GM19452 (cell line): Measurements from ENCODE around the gene UBE2B.
"Not testable (repeated sequence)": the region's sequence is repeated elsewhere in the genome, so short reads cannot be mapped to it uniquely, and the experiment has no call there.

Source experiments
- ATAC-seq: cut with Tn5 transposase; IDR thresholded peaks from one replicate; pipeline ENCODE4 v1.9.1; 2021; ENCODE audit not compliant: unreplicated experiment

The UBE2B gene

DNA sequence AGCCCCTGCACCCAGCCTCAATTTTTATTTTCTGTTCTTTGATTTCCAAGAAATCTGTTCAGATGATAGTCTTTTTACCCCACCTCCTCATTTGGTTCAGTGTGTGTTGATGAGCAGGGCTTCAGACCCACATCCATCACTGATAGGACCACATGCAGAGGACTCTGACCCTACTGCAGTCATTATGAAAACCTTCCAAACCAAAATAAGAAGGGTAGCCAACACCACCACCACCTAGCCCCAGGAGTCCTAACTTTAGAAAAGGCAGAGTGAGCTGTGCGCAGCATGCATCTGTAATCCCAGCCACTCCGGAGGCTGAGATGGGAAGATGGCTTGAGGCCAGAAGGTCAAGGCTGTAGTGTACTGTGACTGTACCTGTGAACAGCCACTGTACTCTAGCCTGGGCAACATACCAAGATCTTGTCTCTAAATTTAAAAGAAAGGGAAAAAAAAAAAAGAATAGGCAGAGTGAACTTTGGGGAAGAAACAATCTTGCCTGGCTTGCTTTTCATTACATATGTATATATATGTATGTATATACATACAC, 27.3 kb downstream of the UBE2B start:
- ATAC-seq = no peak

DNA sequence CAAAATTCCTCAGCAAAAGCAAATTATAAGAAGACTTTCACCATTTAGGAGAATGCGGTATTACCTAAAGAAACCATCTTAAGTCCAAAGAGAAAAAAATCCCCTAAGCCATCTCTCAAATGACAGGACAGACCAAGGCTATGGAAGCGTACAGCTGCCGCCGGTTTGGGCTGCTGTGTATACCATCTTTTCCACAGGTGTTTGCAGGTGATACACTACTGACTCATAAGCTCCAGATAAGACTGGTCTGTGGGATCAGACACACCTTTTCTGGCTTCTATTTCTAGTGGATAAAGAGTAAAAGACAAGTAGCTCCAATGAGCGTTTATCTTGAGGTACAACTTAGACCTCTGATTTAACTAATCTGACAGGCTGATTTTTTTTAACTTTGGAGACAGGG, 32.6 kb downstream of the UBE2B start:
- ATAC-seq = no peak

DNA sequence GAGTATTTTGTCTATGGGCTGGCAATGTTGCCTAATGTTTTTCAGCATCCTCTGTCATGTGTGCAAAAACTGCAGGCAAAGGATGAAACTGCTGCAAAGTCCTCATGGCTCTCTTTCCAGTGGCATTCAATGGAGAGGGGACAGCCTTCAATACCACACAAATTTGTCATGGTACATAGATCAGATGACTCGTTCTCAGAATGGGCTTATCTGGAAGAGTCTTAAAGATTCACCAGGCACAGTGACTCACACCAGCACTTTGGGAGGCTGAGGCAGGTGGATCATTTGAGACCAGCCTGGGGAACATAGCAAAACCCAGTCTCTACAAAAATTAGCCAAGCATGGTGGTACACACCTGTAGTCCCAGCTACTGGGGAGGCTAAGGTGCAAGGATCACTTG, 35.0 kb downstream of the UBE2B start:
- no peak for ATAC-seq

GRCh38 chr5:134409321-134409720, 38.0 kb downstream of the UBE2B start:
- no peak for ATAC-seq

DNA sequence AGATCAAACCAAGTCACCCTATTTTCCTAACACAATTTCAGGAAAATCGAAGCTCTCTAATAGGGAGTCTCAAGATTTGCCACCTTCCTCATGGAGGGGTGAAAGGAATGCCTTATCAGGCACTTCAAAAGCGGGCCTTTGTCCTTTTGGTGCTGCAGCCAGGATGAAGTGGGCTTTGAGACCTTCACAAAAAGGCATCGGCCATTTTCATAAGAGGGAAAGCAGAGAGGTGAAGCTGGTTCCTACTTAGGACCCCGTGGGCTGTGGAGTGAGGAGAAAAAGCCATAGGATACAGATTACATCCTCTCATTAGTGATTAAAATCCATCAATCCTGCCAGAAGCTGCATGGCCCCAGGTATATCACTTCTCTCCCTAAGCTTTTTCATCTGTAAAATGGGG, 39.5 kb downstream of the UBE2B start:
- no peak for ATAC-seq

DNA sequence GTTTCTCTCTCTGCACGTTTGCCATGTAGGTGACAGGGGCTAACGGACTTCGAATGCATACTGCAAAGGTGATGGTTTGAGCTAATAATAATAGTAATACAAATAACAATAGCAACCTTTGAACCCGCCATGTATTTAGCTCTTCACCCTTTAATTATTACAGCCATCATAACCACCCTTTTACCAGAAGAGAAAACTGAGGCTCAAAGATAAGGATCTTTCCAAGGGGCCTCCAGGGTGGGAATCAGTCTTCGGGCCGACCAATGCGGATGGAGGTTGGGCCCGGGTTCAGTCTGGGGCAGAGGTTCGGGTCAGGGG, 39.8 kb downstream of the UBE2B start:
- no peak for ATAC-seq

DNA sequence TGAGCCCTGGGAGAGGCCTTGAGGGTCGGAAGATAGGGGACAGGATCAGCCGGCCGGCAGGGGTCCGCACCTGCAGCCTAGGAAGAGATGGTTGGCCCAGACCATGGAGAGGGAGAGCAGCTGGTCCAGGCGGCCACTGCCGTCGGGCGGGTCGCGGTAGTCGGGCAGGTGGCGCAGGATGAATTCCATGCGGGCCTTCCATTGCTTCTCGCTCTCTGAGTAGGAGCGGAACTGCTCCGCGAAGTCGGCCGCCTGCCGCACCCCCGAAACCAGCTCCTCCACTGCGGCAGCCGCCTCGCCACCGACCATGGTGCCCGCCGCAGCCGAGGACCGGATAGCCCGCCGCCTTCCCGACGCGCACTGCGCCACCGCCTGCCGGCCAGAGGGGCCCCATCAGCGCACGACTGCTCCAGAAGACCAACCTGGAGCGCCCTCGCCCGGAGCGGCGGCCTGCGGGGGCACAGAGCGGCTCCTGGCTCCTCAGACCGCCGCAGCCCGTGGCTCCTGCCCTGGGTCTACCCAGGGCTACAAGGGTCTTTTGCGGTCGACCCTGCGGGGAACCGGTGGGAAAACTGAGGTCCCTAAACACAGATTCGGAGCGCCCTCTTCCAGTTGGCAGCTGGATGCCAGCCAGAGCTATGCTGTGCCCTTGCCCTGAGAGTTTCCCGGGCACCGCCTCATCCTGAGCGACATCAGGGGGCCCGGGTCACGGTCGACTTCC, 40.3 kb downstream of the UBE2B start, which contains the start of gene CDKN2AIPNL:
Gene CDKN2AIPNL (minus strand): TSS at position 336 of the 721 bp plus-strand sequence. CDS start 27 bp downstream, at position 309.
- peak; percentile 97 for ATAC-seq

- ATAC-seq = no peak
These were observed 41.7 kb downstream of the UBE2B start for GRCh38 chr5:134413046-134413445.

DNA sequence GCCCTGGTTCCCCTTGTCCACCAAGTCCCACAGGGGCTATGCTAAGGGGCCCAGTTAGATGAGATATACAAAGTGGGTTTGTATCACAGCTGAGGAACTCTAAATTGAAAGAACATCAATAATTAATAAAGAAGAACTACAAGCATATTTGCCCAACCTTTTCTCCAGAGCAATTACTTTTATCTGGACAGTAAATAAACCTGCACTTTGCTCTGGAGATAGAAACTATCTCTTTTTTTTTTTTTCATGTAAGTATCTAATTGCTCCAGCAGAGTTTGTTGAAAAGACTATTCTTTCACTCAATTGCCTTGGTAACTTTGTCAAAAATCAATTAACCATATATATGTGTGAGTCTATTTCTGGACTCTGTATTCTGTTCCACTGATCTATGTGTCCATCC, 46.3 kb downstream of the UBE2B start:
- ATAC-seq = no peak

GRCh38 chr5:134418958-134419357, 47.6 kb downstream of the UBE2B start:
- no peak for ATAC-seq

GRCh38 chr5:134420343-134420742, 49.0 kb downstream of the UBE2B start:
- ATAC-seq = no peak

DNA sequence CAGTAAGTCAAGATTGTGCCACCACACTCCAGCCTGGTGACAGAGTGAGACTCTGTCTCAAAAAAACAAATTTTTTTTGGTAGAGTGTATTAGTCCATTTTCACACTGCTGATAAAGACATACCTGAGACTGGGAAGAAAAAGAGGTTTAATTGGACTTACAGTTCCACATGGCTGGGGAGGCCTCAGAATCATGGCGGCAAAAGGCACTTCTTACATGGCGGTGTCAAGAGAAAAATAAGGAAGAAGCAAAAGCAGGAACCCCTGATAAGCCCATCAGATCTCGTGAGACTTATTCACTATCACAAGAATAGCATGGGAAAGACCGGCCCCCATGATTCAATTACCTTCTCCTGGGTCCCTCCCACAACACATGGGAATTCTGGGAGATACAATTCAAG, 49.7 kb downstream of the UBE2B start:
- not testable (repeated sequence) for ATAC-seq

- no peak for ATAC-seq
These were observed 51.5 kb downstream of the UBE2B start for GRCh38 chr5:134422791-134423365.

GRCh38 chr5:134423376-134423775, 52.0 kb downstream of the UBE2B start:
- no peak for ATAC-seq

DNA sequence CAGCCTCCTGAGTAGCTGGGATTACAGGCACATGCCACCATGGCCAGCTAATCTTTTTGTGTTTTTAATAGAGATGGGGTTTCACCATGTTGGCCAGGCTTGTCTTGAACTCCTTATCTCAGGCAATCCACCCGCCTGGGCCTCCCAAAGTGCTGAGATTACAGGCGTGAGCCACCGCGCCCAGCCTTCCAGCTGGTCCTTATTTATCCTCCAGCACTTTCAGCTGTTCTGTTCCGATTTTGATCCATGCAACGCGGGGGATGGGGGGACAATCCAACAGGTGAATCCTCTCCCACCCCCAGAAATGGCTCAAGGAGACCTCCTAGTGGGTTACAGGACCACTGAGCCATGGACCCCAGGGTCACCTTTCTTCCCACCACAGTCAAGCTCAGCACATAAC, 55.0 kb downstream of the UBE2B start:
- no peak for ATAC-seq

- ATAC-seq = no peak
These were observed 56.2 kb downstream of the UBE2B start for GRCh38 chr5:134427540-134428041.

DNA sequence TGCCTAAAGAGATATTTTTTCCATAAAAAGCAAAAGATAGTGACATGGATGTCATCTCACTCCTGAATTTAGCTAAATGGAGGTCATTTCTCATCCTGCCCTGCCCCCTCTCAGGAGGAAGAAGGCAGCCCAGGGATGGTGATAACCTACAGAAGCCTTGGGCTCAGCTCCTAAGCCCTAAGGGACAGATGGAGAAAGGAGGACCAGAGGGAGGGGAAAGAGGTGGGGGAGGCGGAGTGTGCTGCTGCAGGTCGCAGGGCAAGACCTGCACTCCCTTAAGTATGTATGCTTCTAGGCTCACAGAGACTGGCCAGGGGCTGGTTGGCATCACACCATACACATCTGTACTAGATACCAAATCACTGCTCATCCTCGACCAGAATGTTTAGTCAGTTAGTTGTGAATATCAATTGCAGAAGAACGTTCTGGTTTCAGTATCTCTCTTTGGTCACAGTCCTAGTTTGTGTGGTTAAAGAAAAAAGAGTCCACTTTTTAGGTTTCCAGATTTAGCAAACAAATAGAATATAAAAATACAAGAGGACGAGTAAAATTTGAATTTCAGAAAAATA, 58.7 kb downstream of the UBE2B start:
- ATAC-seq = no peak

- no peak for ATAC-seq
These were observed 60.8 kb downstream of the UBE2B start for GRCh38 chr5:134432174-134432573.

DNA sequence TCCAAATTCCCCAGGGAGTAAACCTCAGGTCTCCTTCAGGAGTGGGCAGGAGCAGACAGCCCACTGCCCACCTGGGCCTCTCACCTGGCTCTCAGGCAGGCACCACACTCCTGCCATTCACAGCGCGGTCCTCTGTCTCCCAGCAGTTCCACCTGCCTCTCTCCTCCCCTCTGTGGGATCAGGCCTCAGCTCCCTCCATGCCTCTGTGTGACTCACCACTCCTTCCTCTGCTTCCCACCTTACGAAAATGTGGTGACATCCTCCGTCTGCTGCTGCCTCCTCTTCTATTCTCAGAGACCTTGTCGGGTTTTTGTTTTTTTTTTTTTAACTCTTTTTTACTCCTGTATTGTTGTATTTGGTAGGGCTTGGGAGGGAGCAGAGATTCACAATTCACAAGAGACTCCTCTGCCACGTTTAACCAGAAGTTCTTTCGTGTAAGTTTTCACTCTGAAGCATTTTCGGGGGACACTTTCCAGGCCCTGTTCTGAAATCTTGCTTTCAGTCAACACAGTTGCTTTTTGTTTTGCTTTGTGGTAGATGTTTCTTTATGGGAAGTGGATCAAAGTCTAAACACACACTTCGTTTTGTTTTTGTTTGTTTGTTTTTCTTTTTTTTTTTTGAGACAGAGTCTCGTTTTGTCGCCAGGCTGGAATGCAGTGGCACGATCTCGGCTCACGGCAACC, 61.4 kb downstream of the UBE2B start:
- no peak for ATAC-seq

- ATAC-seq = no peak
These were observed 64.2 kb downstream of the UBE2B start for GRCh38 chr5:134435560-134435959.

- ATAC-seq = peak; percentile 90
These were observed 65.4 kb downstream of the UBE2B start for GRCh38 chr5:134436523-134437339.
